K562 (cell line): ENCODE data around the gene ARID5B. TPM values are rescaled to one million over a fixed set of nuclear protein-coding genes. Genes with fewer than 3 reads are reported as not detected.
A peak's percentile ranks its signal among the peaks of the same experiment; 100 is the strongest.
"Not testable (repeated sequence)": the region's sequence is repeated elsewhere in the genome, so short reads cannot be mapped to it uniquely, and the experiment has no call there.

Experiments
- ATAC-seq: fragments of 200-7000 bp; cut with Tn5 transposase; 3 replicates; pipeline ENCODE4 v1.9.1; 2020; ENCODE audit warnings: moderate library complexity
- BruUV-seq: library from RNA; stranded (reverse); fragments of 400-500 nt; replicated peaks from 2 replicates; lab custom pipeline; 2021; lab: Mats Ljungman, UMichigan
- CTCF ChIA-PET: fragments of 300-600 bp; formaldehyde crosslinking; extraction: SDS; loops from one replicate; lab custom pipeline; 2021; ENCODE audit warnings: low intra/inter-chr PET ratio; lab: Yijun Ruan, JAX
- POLR2A ChIA-PET: fragments of 300-600, 350-650 bp; sonication (Branson Sonifier 250); formaldehyde crosslinking; extraction: SDS; loops from one replicate; lab custom pipeline; 2021; ENCODE audit warnings: antibody characterized with exemption, inconsistent platforms; lab: Yijun Ruan, JAX
- DNase-seq, 4 experiments: peaks; one replicate each; pipeline versions ENCODE4 v3.0.0 to v3.0.0-alpha.2; 2011 to 2018; ENCODE audit warnings: low spot score in 3 of 4, mixed read lengths in 3 of 4; ENCODE audit errors: extremely low read depth in 1 of 4
- FAIRE-seq: peaks from 2 replicates; lab custom pipeline; 2011; peaks lifted over from hg19 to GRCh38; lab: Jason Lieb, UNC
- H2AFZ ChIP-seq: 2 replicates; pipeline ENCODE4 v1.6.0; 2011; ENCODE audit warnings: low read depth, low read length, control low read depth, inconsistent platforms
- H3K27ac ChIP-seq: fragments of 200-600 bp; 3 replicates; pipeline ENCODE4 v1.8.0; 2011; ENCODE audit warnings: low read depth, mild to moderate bottlenecking, control low read depth, inconsistent platforms, low read length, moderate library complexity, mixed read lengths; ENCODE audit errors: extremely low read depth
- H3K27me3 ChIP-seq, 2 experiments: fragments of 300-600 bp in 1 of 2; 2 replicates in 1 of 2; 3 replicates in 1 of 2; pipeline versions ENCODE4 v1.6.0 to v1.8.0; 2011; ENCODE audit warnings: inconsistent platforms in 2 of 2, low read length in 2 of 2, mild to moderate bottlenecking in 1 of 2, mixed read lengths in 1 of 2, moderate library complexity in 1 of 2; ENCODE audit not compliant: control insufficient read depth in 2 of 2, insufficient read depth in 2 of 2
- H3K36me3 ChIP-seq: fragments of 300-600 bp; 3 replicates; pipeline ENCODE4 v1.8.0; 2011; ENCODE audit warnings: mild to moderate bottlenecking, low read length, inconsistent platforms; ENCODE audit not compliant: control insufficient read depth, insufficient read depth
- H3K4me1 ChIP-seq, 2 experiments: fragments of 200-600 bp in 1 of 2; replicated peaks in 1 of 2; 2 replicates in 1 of 2; 3 replicates in 1 of 2; pipeline versions ENCODE4 v1.5.1 to v1.8.0; 2011; ENCODE audit warnings: inconsistent platforms in 2 of 2, low read length in 2 of 2, mild to moderate bottlenecking in 1 of 2, mixed read lengths in 1 of 2, moderate library complexity in 1 of 2; ENCODE audit not compliant: control insufficient read depth in 2 of 2, insufficient read depth in 2 of 2
- H3K4me2 ChIP-seq: 2 replicates; pipeline ENCODE4 v1.6.1; 2011; ENCODE audit warnings: low read length, control low read depth, inconsistent platforms, mixed read lengths; ENCODE audit not compliant: insufficient read depth
- H3K4me3 ChIP-seq: fragments of 200-600 bp; sonication (generic), shearing (Covaris generic); 2 replicates; pipeline ENCODE4 v1.5.1; 2016; ENCODE audit warnings: control low read depth, inconsistent platforms
- H3K79me2 ChIP-seq: fragments of 200-600 bp; 3 replicates; pipeline ENCODE4 v1.8.0; 2011; ENCODE audit warnings: low read length, inconsistent platforms; ENCODE audit not compliant: control insufficient read depth, insufficient read depth
- H3K9ac ChIP-seq, 2 experiments: 2 replicates each; pipeline versions ENCODE4 v1.6.0 to v1.6.1; 2011; ENCODE audit warnings: low read depth in 2 of 2, low read length in 2 of 2, control low read depth in 1 of 2, inconsistent platforms in 1 of 2, mild to moderate bottlenecking in 1 of 2, mixed read lengths in 1 of 2; ENCODE audit not compliant: insufficient read depth in 1 of 2
- H3K9me1 ChIP-seq: one replicate; pipeline ENCODE4 v1.6.0; 2011; ENCODE audit warnings: inconsistent platforms, mild to moderate bottlenecking, low read length, moderate library complexity; ENCODE audit not compliant: control insufficient read depth, insufficient read depth
- H3K9me3 ChIP-seq: replicated peaks from 2 replicates; pipeline ENCODE4 v1.5.1; 2011; ENCODE audit warnings: low read depth, low read length, inconsistent platforms; ENCODE audit not compliant: control insufficient read depth, insufficient read depth
- H4K20me1 ChIP-seq: replicated peaks from 2 replicates; pipeline ENCODE4 v1.6.1; 2011; ENCODE audit warnings: low read length, inconsistent platforms, mixed read lengths; ENCODE audit not compliant: control insufficient read depth, insufficient read depth
- PHF20 ChIP-seq: fragments of 450-650 bp; IDR thresholded peaks from 2 replicates; pipeline ENCODE4 v1.6.1; 2018; ENCODE audit not compliant: partially characterized antibody
- RBBP5 ChIP-seq: fragments of 200-600 bp; sonication (generic); IDR thresholded peaks from 2 replicates; pipeline ENCODE4 v1.6.1; 2012; ENCODE audit warnings: borderline replicate concordance, mild to moderate bottlenecking, low read length, control low read depth, inconsistent platforms; ENCODE audit not compliant: insufficient read depth, poor library complexity, severe bottlenecking
- REST ChIP-seq, 2 experiments: fragments of 450-650 bp; formaldehyde crosslinking in 1 of 2; IDR thresholded peaks; 2 replicates each; pipeline versions ENCODE4 v1.4.0 to v1.6.1; 2014 to 2020; ENCODE audit warnings: mild to moderate bottlenecking in 2 of 2, borderline replicate concordance in 1 of 2, low read depth in 1 of 2
- TRIM24 ChIP-seq, 2 experiments: fragments of 450-650 bp; IDR thresholded peaks; 2 replicates each; pipeline ENCODE4 v1.6.1; 2016
- ZNF146 ChIP-seq: IDR thresholded peaks from one replicate; pipeline ENCODE4 v1.6.1; 2018; ENCODE audit warnings: missing compliant biosample characterization; ENCODE audit not compliant: unreplicated experiment
- ZNF23 ChIP-seq: fragments of 250-450 bp; sonication (Bioruptor Pico); IDR thresholded peaks from 2 replicates; pipeline ENCODE4 v1.4.0; 2020; ENCODE audit warnings: mild to moderate bottlenecking
- WGBS: fragments of 100-300 bp; shearing (Covaris generic); methylation state at CpG from one replicate; pipeline ENCODE4 v1.1.6; 2016; ENCODE audit warnings: low coverage, mixed read lengths; ENCODE audit not compliant: insufficient coverage; ENCODE audit errors: missing lambda C conversion rate; 5-methylcytosine and 5-hydroxymethylcytosine counted together
- in situ Hi-C: fragments of 300-500 bp; cut with MboI; formaldehyde crosslinking; loops from 4 replicates; pipeline ENCODE4 v1.15.0; 2018; ENCODE audit warnings: inconsistent platforms, mixed read lengths
- intact Hi-C: fragments of 100-400 bp; cut with micrococcal nuclease; formaldehyde crosslinking; loops from 2 replicates; pipeline ENCODE4 v1.14.2; 2022
- polyA plus RNA-seq, 8 experiments: library from polyadenylated mRNA; depleted of rRNA in 4 of 8; stranded (reverse) in 5 of 8; unstranded in 3 of 8; fragments of >200 nt; fragmentation: Nextera tagmentation in 2 of 8; fragmentation: Illumina TruSeq in 1 of 8; extraction: Ambion mirVana in 2 of 8; extraction: Trizol in 1 of 8; gene quantifications; 2 replicates each; pipeline versions ENCODE4 v1.2.1 to v1.2.3, GENCODE V29; 2011 to 2014; ENCODE audit warnings: inconsistent platforms in 1 of 8, missing spikeins in 1 of 8
- total RNA-seq, 7 experiments: library from RNA; depleted of rRNA in 6 of 7; stranded (reverse); fragments of >200 nt in 6 of 7; fragmentation: Illumina TruSeq in 2 of 7; extraction: Trizol in 2 of 7; gene quantifications; 2 replicates each; pipeline versions ENCODE4 v1.2.1 to v1.2.3, GENCODE V29; 2011 to 2021; ENCODE audit warnings: low replicate concordance in 1 of 7

ARID5B gene
- total and polyA plus RNA-seq, 9 of the 15 experiments (the other 6 are each of a cell fraction or from before 2014, with no cell fraction given): 0.48 to 1.6 (median 0.80) TPM

GRCh38 chr10:61976951-61977721 lies 75.6 kb downstream of the ARID5B start:
- H3K4me1 ChIP-seq, H2AFZ ChIP-seq, H3K79me2 ChIP-seq, H3K27ac ChIP-seq, intact Hi-C loops, H3K9me1 ChIP-seq, BruUV-seq, H3K9ac ChIP-seq, FAIRE-seq, H3K9me3 ChIP-seq, H3K27me3 ChIP-seq, in situ Hi-C loops, ATAC-seq, CTCF ChIA-PET, DNase-seq, H3K4me2 ChIP-seq, POLR2A ChIA-PET, H3K36me3 ChIP-seq, H3K4me3 ChIP-seq, H4K20me1 ChIP-seq: not testable (repeated sequence)
- TF ChIP-seq ZNF146 (CRISPR knock-in tag) (peak; percentile 78), PHF20 (peak; percentile 18)
- 37% methylated on average over 3 of the region's 3 CpGs for WGBS

GRCh38 chr10:61978965-61979364 lies 77.5 kb downstream of the ARID5B start:
- Histone ChIP-seq H3K27me3 (no peaks in the 10 kb centered on the region), H3K9me1 (no peaks in the 10 kb centered on the region), H2AFZ (no peak overlapping the region), H3K36me3 (no peaks in the 10 kb centered on the region), H3K4me2 (no peak overlapping the region), H3K9ac (no peak overlapping the region), H3K4me1 (no peaks in the 10 kb centered on the region; a peak in 1 of 5 replicates), H3K9me3 (no peaks in the 10 kb centered on the region), H3K4me3 (no peak overlapping the region), H3K79me2 (no peaks in the 10 kb centered on the region), H3K27ac (no peak overlapping the region), H4K20me1 (no peaks in the 10 kb centered on the region)
- in situ Hi-C loops: no loop called here
- ChIA-PET POLR2A (no interaction called here), CTCF (no interaction called here)
- intact Hi-C loops: no loop called here
- DNase-seq (peak in 3 of 4 experiments; percentile 23 to 40 (median 26)), ATAC-seq (peak; percentile 79), FAIRE-seq (no peak)
- no TSS peak for BruUV-seq
- WGBS: 10% methylated on average over 5 of the region's 5 CpGs
- no peak for TF ChIP-seq ZNF23 (CRISPR knock-in tag)
- TF ChIP-seq REST (IDR thresholded peaks at IDR 0.05; ENCODE audit: borderline replicate concordance): peak; percentile 14; the same call in 1 of the 2 replicates
- no peak for TF ChIP-seq REST (CRISPR knock-in tag; IDR thresholded peaks at IDR 0.05; ENCODE audit: low read depth)
- no peak for TF ChIP-seq TRIM24 (IDR thresholded peaks at IDR 0.05)
- no peak for TF ChIP-seq RBBP5
